Smooth muscle cell (in vitro differentiated cells): ENCODE measurements around the gene ABL2. TPM values are rescaled to one million over a fixed set of nuclear protein-coding genes. Genes with fewer than 3 reads are reported as not detected.
"Not testable (repeated sequence)": the region's sequence is repeated elsewhere in the genome, so short reads cannot be mapped to it uniquely, and the experiment has no call there.

Experiments
- DNase-seq: peaks from one replicate; lab custom pipeline; 2025; ENCODE audit not compliant: unreplicated experiment; lab: John Stamatoyannopoulos, UW
- H2AFZ ChIP-seq: fragments of 200-600 bp; sonication (generic); 2 replicates; pipeline ENCODE4 v1.6.0; 2016; ENCODE audit warnings: antibody characterized with exemption, low read depth, mild to moderate bottlenecking
- H3F3A ChIP-seq: fragments of 200-600 bp; sonication (generic); 2 replicates; pipeline ENCODE4 v1.6.0; 2017; ENCODE audit warnings: antibody characterized with exemption, low read depth
- H3K27ac ChIP-seq: fragments of 200-600 bp; sonication (generic); 2 replicates; pipeline ENCODE4 v1.5.1; 2016; ENCODE audit warnings: low read depth, mild to moderate bottlenecking
- H3K27me3 ChIP-seq: fragments of 200-600 bp; sonication (generic); 2 replicates; pipeline ENCODE4 v1.6.1; 2016; ENCODE audit warnings: low read depth, mild to moderate bottlenecking
- H3K36me3 ChIP-seq: fragments of 200-600 bp; sonication (generic); 2 replicates; pipeline ENCODE4 v1.5.1; 2016; ENCODE audit warnings: low read depth
- H3K4me1 ChIP-seq: fragments of 200-600 bp; sonication (generic); 2 replicates; pipeline ENCODE4 v1.5.1; 2016; ENCODE audit warnings: low read depth
- H3K4me2 ChIP-seq: fragments of 200-600 bp; sonication (generic); 2 replicates; pipeline ENCODE4 v1.6.0; 2016; ENCODE audit warnings: mild to moderate bottlenecking
- H3K4me3 ChIP-seq: fragments of 200-600 bp; sonication (generic); 2 replicates; pipeline ENCODE4 v1.5.1; 2016; ENCODE audit warnings: mild to moderate bottlenecking
- H3K79me2 ChIP-seq: fragments of 200-600 bp; sonication (generic); 2 replicates; pipeline ENCODE4 v1.6.0; 2016; ENCODE audit warnings: low read depth, mild to moderate bottlenecking
- H3K9ac ChIP-seq: fragments of 200-600 bp; sonication (generic); 2 replicates; pipeline ENCODE4 v1.6.0; 2016; ENCODE audit warnings: low read depth
- H3K9me3 ChIP-seq: fragments of 200-600 bp; sonication (generic); replicated peaks from 2 replicates; pipeline ENCODE4 v1.5.1; 2016; ENCODE audit warnings: low read depth
- H4K20me1 ChIP-seq: fragments of 200-600 bp; sonication (generic); 2 replicates; pipeline ENCODE4 v1.6.0; 2016; ENCODE audit warnings: low read depth
- CTCF ChIP-seq: fragments of 200-600 bp; sonication (generic); IDR thresholded peaks from 2 replicates; pipeline ENCODE4 v1.5.1; 2017; ENCODE audit warnings: borderline replicate concordance, mild to moderate bottlenecking, antibody characterized with exemption; ENCODE audit not compliant: insufficient read depth, poor library complexity, severe bottlenecking
- WGBS: methylation state at CpG from one replicate; pipeline ENCODE4 v1.1.7; 2016; ENCODE audit warnings: low lambda C conversion rate; 5-methylcytosine and 5-hydroxymethylcytosine counted together
- polyA plus RNA-seq: library from polyadenylated mRNA; unstranded; fragments of >200 nt; fragmentation: Nextera tagmentation; extraction: Ambion mirVana; gene quantifications from 2 replicates; pipeline ENCODE4 v1.2.1, GENCODE V29; 2016
- total RNA-seq: library from RNA; depleted of rRNA; stranded (reverse); fragments of >200 nt; gene quantifications from 2 replicates; pipeline ENCODE4 v1.2.3, GENCODE V29; 2014

The ABL2 gene
- total RNA-seq (55.0 and 56.5 TPM in 2 replicates), polyA plus RNA-seq (16.5 and 38.9 TPM in 2 replicates)

- Histone ChIP-seq H3F3A (peaks cover 3% of the 10 kb centered on the region), H3K79me2 (peaks cover 47% of the 10 kb centered on the region), H3K4me3 (peak within 1 kb of the TSS; percentile 99), H3K27me3 (no peaks in the 10 kb centered on the region), H3K36me3 (no peaks in the 10 kb centered on the region), H4K20me1 (peaks cover 35% of the 10 kb centered on the region), H2AFZ (peak within 1 kb of the TSS; percentile 99), H3K4me1 (peaks cover 10% of the 10 kb centered on the region), H3K4me2 (peak within 1 kb of the TSS; percentile 99), H3K27ac (peak within 1 kb of the TSS; percentile 77), H3K9ac (peak within 1 kb of the TSS; percentile 93), H3K9me3 (no peaks in the 10 kb centered on the region)
- WGBS: 1% methylated on average over 52 of the region's 94 CpGs
- peak; percentile 27 for DNase-seq
- no peak for TF ChIP-seq CTCF
These were observed at the start of gene ABL2 for GRCh38 chr1:179229214-179230140. TSS of gene ABL2 (minus strand) at chr1:179229677. CDS start at chr1:179229397, 280 bp downstream.

GRCh38 chr1:179278920-179279319, 49.4 kb upstream of the ABL2 start:
- no peaks in the 10 kb centered on the region for H3K36me3 ChIP-seq
- DNase-seq: no peak
- no peak overlapping the region for H3K9ac ChIP-seq
- no peak overlapping the region for H3K4me3 ChIP-seq
- H3K4me2 ChIP-seq: no peak overlapping the region
- H3K9me3 ChIP-seq: no peaks in the 10 kb centered on the region
- H3K27me3 ChIP-seq: no peaks in the 10 kb centered on the region
- TF ChIP-seq CTCF: no peak
- no peaks in the 10 kb centered on the region for H3K4me1 ChIP-seq
- H2AFZ ChIP-seq: no peak overlapping the region
- H4K20me1 ChIP-seq: no peaks in the 10 kb centered on the region
- no peaks in the 10 kb centered on the region for H3K79me2 ChIP-seq
- WGBS: 94% methylated on average over 5 of the region's 5 CpGs
- no peak overlapping the region for H3K27ac ChIP-seq
- H3F3A ChIP-seq: no peaks in the 10 kb centered on the region

GRCh38 chr1:179274424-179274823, 44.9 kb upstream of the ABL2 start:
- 96% methylated on average over 5 of the region's 5 CpGs for WGBS
- H3K4me2 ChIP-seq: not testable (repeated sequence)

GRCh38 chr1:179269071-179269470, 39.6 kb upstream of the ABL2 start:
- Histone ChIP-seq H2AFZ (no peak overlapping the region), H3K4me1 (no peaks in the 10 kb centered on the region), H3K9ac (no peak overlapping the region), H3K9me3 (no peaks in the 10 kb centered on the region), H3K36me3 (no peaks in the 10 kb centered on the region), H3K79me2 (no peaks in the 10 kb centered on the region), H3K27ac (no peak overlapping the region), H3F3A (no peaks in the 10 kb centered on the region), H3K4me2 (no peak overlapping the region), H3K27me3 (no peaks in the 10 kb centered on the region), H3K4me3 (no peak overlapping the region), H4K20me1 (no peaks in the 10 kb centered on the region)
- TF ChIP-seq CTCF: no peak
- DNase-seq: no peak

More at GRCh38 chr1:179274424-179274823, 44.9 kb upstream of the ABL2 start:
- not testable (repeated sequence) for H4K20me1 ChIP-seq, H3K4me3 ChIP-seq, H3K79me2 ChIP-seq, H2AFZ ChIP-seq, H3K36me3 ChIP-seq, H3K9ac ChIP-seq, H3K27me3 ChIP-seq, H3F3A ChIP-seq, DNase-seq, H3K27ac ChIP-seq, H3K4me1 ChIP-seq, H3K9me3 ChIP-seq
